ENCODE results near the gene ZFHX2. TPM values are rescaled to one million over a fixed set of nuclear protein-coding genes. Genes with fewer than 3 reads are reported as not detected.

The ZFHX2 gene
- polyA plus RNA-seq, 1 of the 3 experiments (the other 2 are of a cell fraction): 0.77 TPM

GRCh38 chr14:23565626-23566025 lies 14.1 kb upstream of the ZFHX2 start:
- peaks cover 0 to 35% of the 10 kb centered on the region in 2 experiments for H3K36me3 ChIP-seq (replicated peaks in 1 of 2; ENCODE audit: control insufficient read depth in 1 of 2, insufficient read depth in 2 of 2, low read length in 1 of 2)
- no peaks in the 10 kb centered on the region for H3K27me3 ChIP-seq (ENCODE audit: insufficient read depth)
- H3K27ac ChIP-seq (ENCODE audit: low read depth in 2 of 2, low read length in 1 of 2): no peak overlapping the region
- WGBS (ENCODE audit: low lambda C conversion rate): 97% methylated on average over 10 of the region's 11 CpGs
- 0 out of 2 replicates have a peak, but pooled peaks cover 3% of the 10 kb centered on the region for H3K79me2 ChIP-seq (ENCODE audit: insufficient read depth)
- H3F3A ChIP-seq (replicated peaks; ENCODE audit: insufficient read depth): peaks cover 10% of the 10 kb centered on the region
- no peak for DNase-seq
- H3K9me2 ChIP-seq: no peaks in the 10 kb centered on the region
- CTCF ChIA-PET: interaction anchor here (0.9 to 19.5 kb wide), 3 partner anchors 7 to 89 kb away, joined by 3 to 785 read pairs (median 67); partner anchors contain the start of genes JPH4, NGDN and THTPA
- POLR2A ChIA-PET: no interaction called here
- H4K20me1 ChIP-seq (ENCODE audit: insufficient read depth): no peaks in the 10 kb centered on the region
- H3K9ac ChIP-seq: no peak overlapping the region
- H3K4me1 ChIP-seq (ENCODE audit: control insufficient read depth in 1 of 2, insufficient read depth in 2 of 2, low read depth in 1 of 2, low read length in 1 of 2): peaks cover 0 to 31% of the 10 kb centered on the region in 2 experiments; a peak in 1 of 4 replicates
- H3K4me2 ChIP-seq: no peak overlapping the region
- H3K4me3 ChIP-seq (ENCODE audit: low read depth in 2 of 2, low read length in 1 of 2): no peak overlapping the region
- no peaks in the 10 kb centered on the region for H3K9me3 ChIP-seq
- no peak overlapping the region for H2AFZ ChIP-seq (ENCODE audit: low read depth)
- TF ChIP-seq MEF2A (IDR thresholded peaks at IDR 0.05; ENCODE audit: borderline replicate concordance, low read depth) (no peak), TCF12 (IDR thresholded peaks at IDR 0.05) (no peak), SMC3 (IDR thresholded peaks at IDR 0.05; ENCODE audit: low read depth, low read length) (no peak), TAF1 (IDR thresholded peaks at IDR 0.05; ENCODE audit: borderline replicate concordance, low read depth, low read length) (no peak), USF2 (IDR thresholded peaks at IDR 0.05; ENCODE audit: borderline replicate concordance, low read depth, low read length) (no peak), MAX (IDR thresholded peaks at IDR 0.05; ENCODE audit: low read depth) (no peak), RCOR1 (IDR thresholded peaks at IDR 0.05; ENCODE audit: low read length) (no peak)

GRCh38 chr14:23564876-23565275 lies 13.3 kb upstream of the ZFHX2 start:
- CTCF ChIA-PET: interaction anchor here (0.9 to 19.5 kb wide), 2 partner anchors 14 to 88 kb away, joined by 3 to 785 read pairs; partner anchors contain the start of genes JPH4 and NGDN
- no peak for TF ChIP-seq CHD2 (IDR thresholded peaks at IDR 0.05; ENCODE audit: low read length, partially characterized antibody)
- no peak for TF ChIP-seq ELF1 (IDR thresholded peaks at IDR 0.05)
- TF ChIP-seq TAF1 (IDR thresholded peaks at IDR 0.05; ENCODE audit: borderline replicate concordance, low read depth, low read length): no peak
- no peak for TF ChIP-seq GABPA (IDR thresholded peaks at IDR 0.05; ENCODE audit: low read depth)
- TF ChIP-seq FOXJ3 (CRISPR knock-in tag; IDR thresholded peaks at IDR 0.05): no peak
- TF ChIP-seq EP300 (IDR thresholded peaks at IDR 0.05; ENCODE audit: borderline replicate concordance in 1 of 2, low read depth in 1 of 2, low read length in 1 of 2): no peak
- TF ChIP-seq USF1 (IDR thresholded peaks at IDR 0.05; ENCODE audit: borderline replicate concordance, low read depth): no peak
- no peak for TF ChIP-seq RCOR1 (IDR thresholded peaks at IDR 0.05; ENCODE audit: low read length)
- no peak for TF ChIP-seq REST (IDR thresholded peaks at IDR 0.05; ENCODE audit: low read depth, low read length)
- TF ChIP-seq CTCF (IDR thresholded peaks at IDR 0.05): no peak
- TF ChIP-seq TCF12 (IDR thresholded peaks at IDR 0.05): no peak
- no peak for TF ChIP-seq FOXM1 (IDR thresholded peaks at IDR 0.05; ENCODE audit: low read depth)
- no peak for TF ChIP-seq FOSL2 (IDR thresholded peaks at IDR 0.05; ENCODE audit: borderline replicate concordance, low read depth)
- no peak for TF ChIP-seq IRF3 (IDR thresholded peaks at IDR 0.05; ENCODE audit: low read depth, low read length)

More at GRCh38 chr14:23564876-23565275, 13.3 kb upstream of the ZFHX2 start:
- Histone ChIP-seq H3K4me1 (ENCODE audit: control insufficient read depth in 1 of 2, insufficient read depth in 2 of 2, low read depth in 1 of 2, low read length in 1 of 2) (peaks cover 0 to 28% of the 10 kb centered on the region in 2 experiments; a peak in 1 of 4 replicates), H3K4me2 (no peak overlapping the region), H3K36me3 (replicated peaks in 1 of 2; ENCODE audit: control insufficient read depth in 1 of 2, insufficient read depth in 2 of 2, low read length in 1 of 2) (peaks cover 4 to 41% of the 10 kb centered on the region in 2 experiments), H3K4me3 (ENCODE audit: low read depth in 2 of 2, low read length in 1 of 2) (no peak overlapping the region), H3K27ac (ENCODE audit: low read depth in 2 of 2, low read length in 1 of 2) (no peak overlapping the region), H3K27me3 (ENCODE audit: insufficient read depth) (no peaks in the 10 kb centered on the region), H3K9ac (no peak overlapping the region), H2AFZ (ENCODE audit: low read depth) (no peak overlapping the region), H3K79me2 (ENCODE audit: insufficient read depth) (0 out of 2 replicates have a peak, but pooled peaks cover 3% of the 10 kb centered on the region), H3F3A (replicated peaks; ENCODE audit: insufficient read depth) (peaks cover 14% of the 10 kb centered on the region), H4K20me1 (ENCODE audit: insufficient read depth) (no peaks in the 10 kb centered on the region), H3K9me2 (no peaks in the 10 kb centered on the region), H3K9me3 (no peaks in the 10 kb centered on the region)
- 97% methylated on average over 5 of the region's 7 CpGs for WGBS (ENCODE audit: low lambda C conversion rate)
- POLR2A ChIA-PET: no interaction called here
- no peak for DNase-seq

All from SK-N-SH (cell line).